GM12878 (cell line): ENCODE results near the gene RSPRY1. TPM values are rescaled to one million over a fixed set of nuclear protein-coding genes. Genes with fewer than 3 reads are reported as not detected.

ENCODE experiments used
- ATAC-seq: fragments of 200-7000 bp; cut with Tn5 transposase; 3 replicates; pipeline ENCODE4 v1.9.1; 2020; ENCODE audit warnings: mild to moderate bottlenecking, moderate library complexity
- BruUV-seq: library from RNA; stranded (reverse); fragments of 400-500 nt; replicated peaks from 2 replicates; lab custom pipeline; 2021; lab: Mats Ljungman, UMichigan
- CTCF ChIA-PET: fragments of 300-600 bp; sonication (Branson Sonifier 250); formaldehyde crosslinking; extraction: SDS; loops from one replicate; lab custom pipeline; 2021; ENCODE audit warnings: inconsistent platforms; lab: Yijun Ruan, JAX
- POLR2A ChIA-PET: fragments of 350-600 bp; formaldehyde crosslinking; extraction: SDS; loops from one replicate; lab custom pipeline; 2021; ENCODE audit warnings: inconsistent platforms; lab: Charles Lee
- RAD21 ChIA-PET: fragments of 300-600 bp; sonication (Branson Sonifier 250); formaldehyde crosslinking; loops from one replicate; lab custom pipeline; 2023; ENCODE audit warnings: antibody characterized with exemption; ENCODE audit not compliant: unreplicated experiment; lab: Charles Lee
- SMC1A ChIA-PET: fragments of 300-600 bp; sonication (Branson Sonifier 250); formaldehyde crosslinking; loops from one replicate; lab custom pipeline; 2023; ENCODE audit not compliant: unreplicated experiment, uncharacterized antibody; lab: Charles Lee
- DNase-seq: peaks from one replicate; pipeline ENCODE4 v3.0.0-alpha.2; 2011; ENCODE audit warnings: low read depth, low spot score
- FAIRE-seq: peaks from 3 replicates; lab custom pipeline; 2011; peaks lifted over from hg19 to GRCh38; lab: Jason Lieb, UNC
- H2AFZ ChIP-seq: 2 replicates; pipeline ENCODE4 v1.6.0; 2011; ENCODE audit warnings: low read depth, low read length, control low read depth; ENCODE audit not compliant: control insufficient read depth
- H3K27ac ChIP-seq: 2 replicates; pipeline ENCODE4 v1.5.1; 2011; ENCODE audit warnings: control low read depth; ENCODE audit not compliant: control insufficient read depth, insufficient read depth
- H3K27me3 ChIP-seq, 2 experiments: replicated peaks in 1 of 2; 2 replicates each; pipeline versions ENCODE4 v1.6.0 to v1.6.1; 2011; ENCODE audit warnings: low read length in 1 of 2; ENCODE audit not compliant: control insufficient read depth in 2 of 2, insufficient read depth in 2 of 2
- H3K36me3 ChIP-seq, 2 experiments: 2 replicates each; pipeline ENCODE4 v1.5.1; 2011; ENCODE audit warnings: low read length in 1 of 2; ENCODE audit not compliant: control insufficient read depth in 2 of 2, insufficient read depth in 2 of 2
- H3K4me1 ChIP-seq: 2 replicates; pipeline ENCODE4 v1.6.1; 2011; ENCODE audit warnings: mild to moderate bottlenecking, low read length, moderate library complexity, mixed read lengths; ENCODE audit not compliant: control insufficient read depth, insufficient read depth
- H3K4me2 ChIP-seq: 2 replicates; pipeline ENCODE4 v1.6.0; 2011; ENCODE audit warnings: control low read depth; ENCODE audit not compliant: control insufficient read depth, insufficient read depth
- H3K4me3 ChIP-seq: fragments of 200-600 bp; sonication (generic); 2 replicates; pipeline ENCODE4 v1.5.1; 2016
- H3K79me2 ChIP-seq: 2 replicates; pipeline ENCODE4 v1.6.0; 2011; ENCODE audit warnings: low read length; ENCODE audit not compliant: control insufficient read depth, insufficient read depth
- H3K9ac ChIP-seq: 2 replicates; pipeline ENCODE4 v1.8.0; 2011; ENCODE audit warnings: low read length, control low read depth, mixed read lengths; ENCODE audit not compliant: control insufficient read depth, insufficient read depth
- H3K9me3 ChIP-seq: replicated peaks from 3 replicates; pipeline ENCODE4 v1.5.1; 2011; ENCODE audit warnings: mild to moderate bottlenecking, low read length; ENCODE audit not compliant: control insufficient read depth, insufficient read depth
- H4K20me1 ChIP-seq: 2 replicates; pipeline ENCODE4 v1.6.0; 2011; ENCODE audit not compliant: control insufficient read depth, insufficient read depth
- EGR1 ChIP-seq, 2 experiments: IDR thresholded peaks; 1 replicate in 1 of 2; 2 replicates in 1 of 2; pipeline ENCODE4 v1.6.1; 2011 to 2012; ENCODE audit warnings: low read depth in 2 of 2, low read length in 2 of 2, borderline replicate concordance in 1 of 2, mild to moderate bottlenecking in 1 of 2, moderate library complexity in 1 of 2
- KLF5 ChIP-seq: fragments of 450-650 bp; IDR thresholded peaks from 2 replicates; pipeline ENCODE4 v1.6.1; 2014; ENCODE audit warnings: mild to moderate bottlenecking; ENCODE audit not compliant: partially characterized antibody
- NBN ChIP-seq: fragments of 450-650 bp; IDR thresholded peaks from 2 replicates; pipeline ENCODE4 v1.6.1; 2016
- SMAD5 ChIP-seq: IDR thresholded peaks from 2 replicates; pipeline ENCODE4 v1.6.1; 2016; ENCODE audit warnings: antibody characterized with exemption, low read depth
- STAT1 ChIP-seq: fragments of 450-650 bp; conservative IDR thresholded peaks from 2 replicates; pipeline ENCODE4 v1.6.1; 2014; ENCODE audit warnings: antibody characterized with exemption, mild to moderate bottlenecking
- YBX1 ChIP-seq: fragments of 450-650 bp; IDR thresholded peaks from 2 replicates; pipeline ENCODE4 v1.6.1; 2016; ENCODE audit warnings: antibody characterized with exemption
- WGBS: methylation state at CpG from one replicate; pipeline ENCODE4 v1.1.6; 2016; ENCODE audit warnings: low lambda C conversion rate; ENCODE audit not compliant: insufficient replicate concordance, insufficient coverage; ENCODE audit errors: missing lambda C conversion rate; 5-methylcytosine and 5-hydroxymethylcytosine counted together
- in situ Hi-C: fragments of 300-500 bp; cut with MboI; formaldehyde crosslinking; loops from 9 replicates; pipeline ENCODE4 v1.14.3; 2018; ENCODE audit warnings: mixed read lengths
- intact Hi-C: fragments of 100-400 bp; cut with micrococcal nuclease; formaldehyde crosslinking; loops from one replicate; pipeline ENCODE4 v1.14.2; 2022; ENCODE audit not compliant: unreplicated experiment
- polyA plus RNA-seq, 11 experiments: library from polyadenylated mRNA; depleted of rRNA in 4 of 11; unstranded in 6 of 11; stranded (reverse) in 5 of 11; fragments of >200 nt; fragmentation: Nextera tagmentation in 4 of 11; fragmentation: Illumina TruSeq in 1 of 11; extraction: Ambion mirVana in 4 of 11; extraction: Trizol in 1 of 11; gene quantifications; 1 replicate in 1 of 11; 2 replicates in 10 of 11; pipeline versions ENCODE4 v1.2.1 to v1.2.3, GENCODE V29; 2011 to 2016; ENCODE audit warnings: inconsistent platforms in 2 of 11, missing spikeins in 2 of 11, low read depth in 1 of 11
- total RNA-seq, 4 experiments: library from RNA; depleted of rRNA in 3 of 4; stranded (reverse); fragments of >200 nt in 3 of 4; fragmentation: Illumina TruSeq in 1 of 4; extraction: Trizol in 1 of 4; gene quantifications; 2 replicates each; pipeline versions ENCODE4 v1.2.1 to v1.2.3, GENCODE V29; 2013 to 2021

The RSPRY1 gene
- total and polyA plus RNA-seq, 10 of the 15 experiments (the other 5 are each of a cell fraction or from before 2014, with no cell fraction given): 18.5 to 57.0 (median 41.2) TPM

DNA sequence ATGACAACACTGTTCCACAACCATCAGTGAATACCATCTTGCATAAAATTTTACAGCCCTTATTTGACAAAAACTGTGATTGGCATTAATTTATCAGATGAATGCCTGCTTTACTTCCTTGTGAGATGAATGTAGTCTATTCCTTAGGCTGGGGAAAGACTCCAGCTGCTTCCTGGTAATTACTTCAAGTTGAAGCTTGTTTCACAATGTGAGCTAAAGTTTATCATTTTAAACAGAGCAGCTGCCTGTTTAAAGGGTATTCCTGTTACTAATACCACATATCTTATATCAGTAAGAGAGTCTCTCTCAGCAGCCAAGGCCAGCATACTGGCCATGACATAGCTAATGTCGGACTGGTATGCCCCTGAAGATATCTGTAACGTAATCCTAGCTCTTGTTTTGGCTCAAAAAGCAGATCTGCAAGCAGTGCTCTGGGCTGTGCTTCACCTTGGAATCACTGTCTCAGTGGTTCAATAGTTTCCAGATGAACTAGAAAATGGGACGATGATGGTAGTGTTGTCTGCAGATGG, 45.8 kb downstream of the RSPRY1 start:
- no peak overlapping the region for H2AFZ ChIP-seq
- ChIA-PET SMC1A (interaction anchor here (0.9 to 2.1 kb wide), 3 partner anchors 8 to 29 kb away, joined by 3 to 7 read pairs (median 3); no protein-coding TSS in a partner anchor), RAD21 (no interaction called here), CTCF (interaction anchor here (0.6 to 0.9 kb wide), 2 partner anchors 18 to 44 kb away, joined by 3 read pairs; no protein-coding TSS in a partner anchor)
- FAIRE-seq: no peak
- no peak for DNase-seq
- H3K4me1 ChIP-seq: peaks cover 8% of the 10 kb centered on the region
- no peaks in the 10 kb centered on the region for H3K79me2 ChIP-seq
- no peaks in the 10 kb centered on the region for H3K9me3 ChIP-seq
- H3K9ac ChIP-seq: no peak overlapping the region
- H3K27me3 ChIP-seq: no peaks in the 10 kb centered on the region
- H3K36me3 ChIP-seq: peaks cover 8 to 43% of the 10 kb centered on the region in 2 experiments
- no peak overlapping the region for H3K4me3 ChIP-seq
- no peak overlapping the region for H3K27ac ChIP-seq
- H3K4me2 ChIP-seq: no peak overlapping the region
- intact Hi-C loops: no loop called here
- in situ Hi-C loops: no loop called here
- no peak for TF ChIP-seq NBN
- TF ChIP-seq YBX1: no peak
- TF ChIP-seq, all 136 proteins: peak for 0
- no peaks in the 10 kb centered on the region for H4K20me1 ChIP-seq
- no peak for ATAC-seq
- 89% methylated on average over 3 of the region's 3 CpGs for WGBS
- POLR2A ChIA-PET: no interaction called here
- BruUV-seq: no TSS peak

DNA sequence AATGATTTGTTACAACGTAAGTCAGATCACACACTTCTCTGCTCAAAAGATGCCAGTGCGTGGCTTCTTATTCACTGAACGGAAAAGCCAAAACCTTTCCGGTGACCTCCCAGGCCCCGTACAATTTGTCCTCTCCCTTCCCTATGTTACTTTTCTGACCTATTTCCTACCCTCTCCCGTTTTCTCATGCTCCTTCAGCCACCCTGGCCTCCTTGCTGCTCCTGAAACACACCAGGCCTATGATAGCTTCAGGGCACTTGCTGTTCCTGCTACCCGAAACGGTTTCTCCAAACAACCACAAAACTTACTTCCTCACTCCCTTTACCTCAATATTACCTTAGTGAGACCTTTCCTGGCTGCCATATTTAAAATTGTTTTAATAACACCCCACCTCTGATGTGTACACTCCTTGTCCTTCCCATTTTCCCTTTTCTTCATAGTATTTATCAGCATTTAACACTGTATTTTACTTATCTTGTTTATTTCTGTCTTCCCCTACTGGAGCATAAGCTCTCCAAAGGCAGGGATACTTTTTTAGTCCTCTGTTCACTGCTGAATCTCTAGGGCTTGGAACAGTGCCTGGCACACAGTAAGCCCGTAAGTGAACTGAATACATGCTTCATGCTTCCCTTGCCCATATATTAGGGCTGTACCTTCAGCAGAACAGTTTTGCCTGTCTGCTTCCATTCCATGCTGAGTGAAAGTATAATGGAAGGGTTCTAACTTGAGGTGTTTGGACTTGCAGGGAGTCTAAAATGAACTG, 48.0 kb downstream of the RSPRY1 start:
- Histone ChIP-seq H3K9me3 (no peaks in the 10 kb centered on the region), H3K36me3 (peaks cover 5 to 44% of the 10 kb centered on the region in 2 experiments; a peak in 3 of 4 replicates), H3K27me3 (no peaks in the 10 kb centered on the region), H2AFZ (no peak overlapping the region), H3K79me2 (no peaks in the 10 kb centered on the region), H3K9ac (no peak overlapping the region), H3K27ac (no peak overlapping the region), H3K4me2 (no peak overlapping the region), H3K4me3 (no peak overlapping the region), H4K20me1 (no peaks in the 10 kb centered on the region), H3K4me1 (peaks cover 8% of the 10 kb centered on the region)
- ChIA-PET SMC1A (interaction anchor here (0.6 to 1.2 kb wide), 2 partner anchors 7 to 41 kb away, joined by 3 to 4 read pairs; no protein-coding TSS in a partner anchor), CTCF (no interaction called here), POLR2A (no interaction called here), RAD21 (no interaction called here)
- DNase-seq (no peak), FAIRE-seq (no peak), ATAC-seq (no peak)
- intact Hi-C loops (no loop called here), in situ Hi-C loops (no loop called here)
- BruUV-seq: no TSS peak
- TF ChIP-seq EGR1 (IDR thresholded peaks at IDR 0.05; ENCODE audit: borderline replicate concordance in 1 of 2, low read depth in 2 of 2, low read length in 2 of 2) (no peak), STAT1 (no peak), KLF5 (no peak), SMAD5 (no peak), YBX1 (no peak)
- 96% methylated on average over 9 of the region's 9 CpGs for WGBS
